Neural crest cell (in vitro differentiated cells): ENCODE data around the gene GPRC5C. TPM values are rescaled to one million over a fixed set of nuclear protein-coding genes. Genes with fewer than 3 reads are reported as not detected.

ENCODE experiments used
- DNase-seq: peaks from one replicate; pipeline ENCODE4 v3.0.0; 2021; ENCODE audit warnings: low read depth, mixed read lengths, low spot score
- H3K27ac Mint-ChIP-seq: one replicate; pipeline ENCODE4 v1.8.0; 2021; ENCODE audit warnings: mild to moderate bottlenecking, mixed read lengths; ENCODE audit not compliant: unreplicated experiment
- H3K27me3 Mint-ChIP-seq: 2 replicates; pipeline ENCODE4 v1.8.0; 2021; ENCODE audit warnings: low read depth, mild to moderate bottlenecking, mixed read lengths
- H3K36me3 Mint-ChIP-seq: 2 replicates; pipeline ENCODE4 v1.8.0; 2021; ENCODE audit warnings: low read depth, mild to moderate bottlenecking, mixed read lengths
- H3K4me1 Mint-ChIP-seq: 2 replicates; pipeline ENCODE4 v1.8.0; 2021; ENCODE audit warnings: mixed read lengths
- H3K4me3 Mint-ChIP-seq: one replicate; pipeline ENCODE4 v1.8.0; 2021; ENCODE audit warnings: mild to moderate bottlenecking, mixed read lengths
- H3K9me3 Mint-ChIP-seq: 2 replicates; pipeline ENCODE4 v1.8.0; 2021; ENCODE audit warnings: mixed read lengths
- total RNA-seq: library from RNA; stranded (reverse); gene quantifications from 2 replicates; pipeline ENCODE4 v1.2.1, GENCODE V29; 2021
- TF ChIP-seq, protein P1 (sequence below): fragments of 200-600 bp; sonication (generic); conservative IDR thresholded peaks from 2 replicates; pipeline ENCODE4 v1.5.0; 2021; ENCODE audit warnings: antibody characterized with exemption, mild to moderate bottlenecking

The GPRC5C gene
- total RNA-seq, 1 donor from 2014 or later: 4.6 TPM

DNA sequence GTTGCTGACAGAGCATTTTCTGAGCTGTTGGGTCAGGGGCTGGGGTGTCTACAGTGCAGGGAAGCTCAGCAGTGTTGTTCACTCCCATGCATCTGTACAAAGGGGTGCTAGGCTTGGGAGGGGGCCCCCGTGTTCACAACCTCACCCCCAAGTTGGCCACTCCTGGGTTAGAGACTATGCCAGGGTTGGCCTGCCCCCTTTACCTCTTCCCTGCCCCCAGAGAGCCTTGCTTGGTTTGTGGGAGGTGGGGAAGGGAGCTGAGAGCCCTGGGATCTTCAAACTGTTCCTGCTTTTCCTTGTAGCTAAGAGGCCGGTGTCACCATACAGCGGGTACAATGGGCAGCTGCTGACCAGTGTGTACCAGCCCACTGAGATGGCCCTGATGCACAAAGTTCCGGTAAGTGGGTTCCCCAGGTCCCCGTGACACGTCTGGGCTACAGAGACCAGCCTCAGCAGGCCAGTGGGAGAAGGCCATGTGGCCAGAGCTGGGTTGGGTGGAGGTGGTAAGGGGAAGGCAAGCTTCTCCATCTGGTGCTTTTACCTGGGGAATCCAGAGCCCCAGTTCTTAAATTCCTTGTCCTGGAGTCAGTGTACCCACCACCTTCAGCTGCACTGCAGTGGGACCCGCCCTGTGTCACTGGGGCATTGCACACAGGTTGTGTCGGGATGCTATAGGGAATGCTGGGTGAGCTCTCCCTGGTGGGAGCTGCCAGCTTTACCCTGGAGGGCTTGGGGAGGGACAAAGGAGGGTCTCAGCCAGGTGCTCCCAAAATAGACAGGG, 11.8 kb downstream of the GPRC5C start:
- H3K27me3 Mint-ChIP-seq: no peaks in the 10 kb centered on the region
- TF ChIP-seq, protein P1, sequence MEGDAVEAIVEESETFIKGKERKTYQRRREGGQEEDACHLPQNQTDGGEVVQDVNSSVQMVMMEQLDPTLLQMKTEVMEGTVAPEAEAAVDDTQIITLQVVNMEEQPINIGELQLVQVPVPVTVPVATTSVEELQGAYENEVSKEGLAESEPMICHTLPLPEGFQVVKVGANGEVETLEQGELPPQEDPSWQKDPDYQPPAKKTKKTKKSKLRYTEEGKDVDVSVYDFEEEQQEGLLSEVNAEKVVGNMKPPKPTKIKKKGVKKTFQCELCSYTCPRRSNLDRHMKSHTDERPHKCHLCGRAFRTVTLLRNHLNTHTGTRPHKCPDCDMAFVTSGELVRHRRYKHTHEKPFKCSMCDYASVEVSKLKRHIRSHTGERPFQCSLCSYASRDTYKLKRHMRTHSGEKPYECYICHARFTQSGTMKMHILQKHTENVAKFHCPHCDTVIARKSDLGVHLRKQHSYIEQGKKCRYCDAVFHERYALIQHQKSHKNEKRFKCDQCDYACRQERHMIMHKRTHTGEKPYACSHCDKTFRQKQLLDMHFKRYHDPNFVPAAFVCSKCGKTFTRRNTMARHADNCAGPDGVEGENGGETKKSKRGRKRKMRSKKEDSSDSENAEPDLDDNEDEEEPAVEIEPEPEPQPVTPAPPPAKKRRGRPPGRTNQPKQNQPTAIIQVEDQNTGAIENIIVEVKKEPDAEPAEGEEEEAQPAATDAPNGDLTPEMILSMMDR: no peak
- no peaks in the 10 kb centered on the region for H3K36me3 Mint-ChIP-seq
- H3K4me3 Mint-ChIP-seq: no peak overlapping the region
- no peak for DNase-seq
- H3K9me3 Mint-ChIP-seq: no peaks in the 10 kb centered on the region
- peaks cover 26% of the 10 kb centered on the region for H3K4me1 Mint-ChIP-seq
- H3K27ac Mint-ChIP-seq: no peak overlapping the region

DNA sequence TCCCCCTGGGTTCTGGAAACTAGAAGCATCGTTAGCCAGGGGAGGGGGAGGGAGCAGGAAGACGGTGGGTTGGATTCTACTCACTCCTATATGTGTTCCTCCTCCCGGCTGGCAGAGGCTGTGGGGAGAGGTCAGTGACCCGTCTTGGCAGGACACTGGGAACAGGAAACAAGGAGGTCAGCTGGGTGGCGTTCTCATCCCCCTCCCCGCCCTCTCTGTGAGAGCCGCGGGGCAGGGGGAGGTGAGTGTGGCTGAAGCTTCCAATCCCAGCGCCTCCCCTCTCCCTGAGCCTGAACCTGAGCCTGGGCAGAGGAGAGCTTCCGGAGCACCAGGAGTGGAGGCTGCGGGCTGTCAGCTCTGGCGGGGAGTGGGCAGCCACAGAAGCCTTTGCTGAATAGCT, 12.5 kb downstream of the GPRC5C start:
- no peak overlapping the region for H3K4me3 Mint-ChIP-seq
- DNase-seq: peak; percentile 40
- H3K36me3 Mint-ChIP-seq: no peaks in the 10 kb centered on the region

DNA sequence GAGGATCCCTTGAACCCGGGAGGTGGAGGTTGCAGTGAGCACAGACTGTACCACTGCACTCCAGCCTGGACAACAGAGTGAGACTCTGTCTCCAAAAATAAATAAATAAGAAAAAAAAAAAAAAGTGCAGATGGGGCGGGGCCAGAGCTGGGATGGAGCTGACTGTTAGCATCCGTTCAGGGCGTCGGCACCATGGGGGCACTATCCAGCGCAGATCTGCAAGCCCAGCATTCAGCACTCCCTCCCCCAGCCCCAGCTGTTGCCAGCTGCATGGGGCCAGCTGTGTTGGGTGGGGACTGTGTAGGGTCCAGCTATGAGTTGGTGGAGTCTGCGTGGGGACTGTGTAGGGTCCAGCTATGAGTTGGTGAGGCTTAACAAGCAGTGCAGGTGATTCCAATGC, 13.3 kb downstream of the GPRC5C start:
- no peak for DNase-seq
- H3K36me3 Mint-ChIP-seq: no peaks in the 10 kb centered on the region
- TF ChIP-seq, protein P1: no peak
- H3K4me3 Mint-ChIP-seq: no peak overlapping the region
- peaks cover 26% of the 10 kb centered on the region for H3K4me1 Mint-ChIP-seq
- no peak overlapping the region for H3K27ac Mint-ChIP-seq
- no peaks in the 10 kb centered on the region for H3K27me3 Mint-ChIP-seq
- no peaks in the 10 kb centered on the region for H3K9me3 Mint-ChIP-seq

More for the DNA sequence above, 12.5 kb downstream of the GPRC5C start:
- no peaks in the 10 kb centered on the region for H3K9me3 Mint-ChIP-seq
- H3K4me1 Mint-ChIP-seq: peaks cover 26% of the 10 kb centered on the region
- no peak overlapping the region for H3K27ac Mint-ChIP-seq
- no peaks in the 10 kb centered on the region for H3K27me3 Mint-ChIP-seq
- TF ChIP-seq, protein P1: no peak

DNA sequence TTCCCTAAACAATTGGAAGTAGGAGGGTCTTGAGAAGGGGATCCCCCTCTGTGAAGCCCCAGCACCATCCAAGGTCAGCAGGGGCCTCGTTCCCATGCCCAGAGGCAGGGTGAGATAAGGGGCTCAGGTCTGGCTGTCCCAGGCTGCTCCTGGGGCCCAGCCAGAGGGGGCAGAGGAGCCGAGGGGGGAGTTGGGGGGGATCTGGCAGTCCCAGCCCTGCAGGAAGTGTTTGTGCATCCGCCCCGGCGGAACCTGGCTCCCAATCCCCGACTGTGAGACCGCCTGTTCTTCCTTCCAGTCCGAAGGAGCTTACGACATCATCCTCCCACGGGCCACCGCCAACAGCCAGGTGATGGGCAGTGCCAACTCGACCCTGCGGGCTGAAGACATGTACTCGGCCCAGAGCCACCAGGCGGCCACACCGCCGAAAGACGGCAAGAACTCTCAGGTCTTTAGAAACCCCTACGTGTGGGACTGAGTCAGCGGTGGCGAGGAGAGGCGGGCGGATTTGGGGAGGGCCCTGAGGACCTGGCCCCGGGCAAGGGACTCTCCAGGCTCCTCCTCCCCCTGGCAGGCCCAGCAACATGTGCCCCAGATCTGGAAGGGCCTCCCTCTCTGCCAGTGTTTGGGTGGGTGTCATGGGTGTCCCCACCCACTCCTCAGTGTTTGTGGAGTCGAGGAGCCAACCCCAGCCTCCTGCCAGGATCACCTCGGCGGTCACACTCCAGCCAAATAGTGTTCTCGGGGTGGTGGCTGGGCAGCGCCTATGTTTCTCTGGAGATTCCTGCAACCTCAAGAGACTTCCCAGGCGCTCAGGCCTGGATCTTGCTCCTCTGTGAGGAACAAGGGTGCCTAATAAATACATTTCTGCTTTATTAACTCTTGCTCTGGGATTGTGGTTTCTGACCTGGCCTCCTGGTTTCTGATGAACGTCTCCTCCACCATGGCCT, 14.9 kb downstream of the GPRC5C start:
- no peak for DNase-seq
- Mint-ChIP-seq H3K27ac (peak overlapping the region; percentile 21), H3K4me3 (no peak overlapping the region), H3K36me3 (no peaks in the 10 kb centered on the region), H3K9me3 (no peaks in the 10 kb centered on the region), H3K27me3 (no peaks in the 10 kb centered on the region), H3K4me1 (peaks cover 32% of the 10 kb centered on the region)
- TF ChIP-seq, protein P1: no peak

DNA sequence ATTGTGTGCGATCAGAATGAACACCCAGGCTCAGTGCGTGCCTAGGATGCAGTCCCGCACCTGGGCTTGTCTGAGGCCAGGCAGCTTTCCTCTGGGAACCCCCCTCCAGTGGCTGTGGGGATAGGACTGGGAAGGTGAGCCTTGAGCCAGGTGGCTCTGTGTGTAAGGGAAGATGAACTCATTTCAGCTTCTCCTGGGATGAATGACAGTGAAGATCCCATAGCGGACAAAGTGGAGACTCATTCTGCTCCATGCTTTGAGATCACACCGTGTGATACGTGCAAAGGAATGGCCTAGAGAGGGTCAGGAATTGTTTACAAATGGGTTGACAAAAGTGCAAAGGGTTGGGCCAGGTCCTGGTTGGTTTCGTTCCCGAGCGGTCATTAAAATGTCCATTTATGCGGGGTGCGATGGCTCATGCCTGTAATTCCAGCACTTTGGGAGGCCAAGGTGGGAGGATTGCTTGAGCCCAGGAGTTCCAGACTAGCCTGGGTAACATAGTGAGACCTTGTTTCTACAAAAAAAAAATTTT, 15.8 kb downstream of the GPRC5C start:
- no peak for DNase-seq
- no peaks in the 10 kb centered on the region for H3K9me3 Mint-ChIP-seq
- TF ChIP-seq, protein P1: no peak
- peak overlapping the region; percentile 21 for H3K27ac Mint-ChIP-seq
- no peaks in the 10 kb centered on the region for H3K36me3 Mint-ChIP-seq
- H3K4me1 Mint-ChIP-seq: peaks cover 36% of the 10 kb centered on the region
- H3K4me3 Mint-ChIP-seq: no peak overlapping the region
- peaks cover 6% of the 10 kb centered on the region for H3K27me3 Mint-ChIP-seq
